Measurements from ENCODE around the gene CARMIL1. TPM values are rescaled to one million over a fixed set of nuclear protein-coding genes. Genes with fewer than 3 reads are reported as not detected.

The CARMIL1 gene
- total and polyA plus RNA-seq, 2 of the 8 experiments (the other 6 are each of a cell fraction or from before 2014, with no cell fraction given): 20.3 to 40.4 TPM

- no peak for TF ChIP-seq CBX8 (IDR thresholded peaks at IDR 0.05; ENCODE audit: borderline replicate concordance, low read depth, low read length)
- TF ChIP-seq TAF1 (IDR thresholded peaks at IDR 0.05; ENCODE audit: low read depth, low read length): no peak
- TF ChIP-seq JUN (IDR thresholded peaks at IDR 0.05; ENCODE audit: low read depth, low read length): no peak
Observed at GRCh38 chr6:25340431-25341202, 61.4 kb downstream of the CARMIL1 start (continued).

Data from H1 (cell line).